Endodermal cell (in vitro differentiated cells): ENCODE measurements around the gene COG3. TPM values are rescaled to one million over a fixed set of nuclear protein-coding genes. Genes with fewer than 3 reads are reported as not detected.

Source experiments
- DNase-seq: peaks from one replicate; pipeline ENCODE4 v3.0.0-alpha.2; 2017
- H3K27ac ChIP-seq: 2 replicates; pipeline ENCODE4 v1.5.1; 2013; ENCODE audit warnings: mild to moderate bottlenecking, low read depth, low read length, moderate library complexity
- H3K27me3 ChIP-seq: 2 replicates; pipeline ENCODE4 v1.6.1; 2013; ENCODE audit warnings: mild to moderate bottlenecking, low read length, moderate library complexity; ENCODE audit not compliant: insufficient read depth, control insufficient read depth, poor library complexity, severe bottlenecking
- H3K36me3 ChIP-seq: 2 replicates; pipeline ENCODE4 v1.7.0; 2013; ENCODE audit warnings: mild to moderate bottlenecking, low read length, moderate library complexity; ENCODE audit not compliant: control insufficient read depth, insufficient read depth
- H3K4me1 ChIP-seq: one replicate; pipeline ENCODE4 v1.7.0; 2013; ENCODE audit warnings: low read length; ENCODE audit not compliant: control insufficient read depth, insufficient read depth
- H3K4me3 ChIP-seq: 2 replicates; pipeline ENCODE4 v1.5.1; 2013; ENCODE audit warnings: mild to moderate bottlenecking, low read length, moderate library complexity
- H3K9ac ChIP-seq: 2 replicates; pipeline ENCODE4 v1.6.1; 2013; ENCODE audit warnings: mild to moderate bottlenecking, low read length, moderate library complexity; ENCODE audit not compliant: poor library complexity, severe bottlenecking; ENCODE audit errors: extremely low read depth
- H3K9me3 ChIP-seq: 2 replicates; pipeline ENCODE4 v1.6.1; 2013; ENCODE audit warnings: mild to moderate bottlenecking, low read length, moderate library complexity; ENCODE audit not compliant: control insufficient read depth
- H3K27ac Mint-ChIP-seq: 2 replicates; pipeline ENCODE4 v1.8.0; 2020; ENCODE audit warnings: mixed read lengths
- H3K27me3 Mint-ChIP-seq: 2 replicates; pipeline ENCODE4 v1.8.0; 2021; ENCODE audit warnings: mild to moderate bottlenecking, mixed read lengths; ENCODE audit not compliant: insufficient read depth
- H3K36me3 Mint-ChIP-seq: 2 replicates; pipeline ENCODE4 v1.8.0; 2020; ENCODE audit warnings: low read depth, mixed read lengths
- H3K4me1 Mint-ChIP-seq: 2 replicates; pipeline ENCODE4 v1.8.0; 2020; ENCODE audit warnings: mixed read lengths
- H3K4me3 Mint-ChIP-seq: 2 replicates; pipeline ENCODE4 v1.8.0; 2020; ENCODE audit warnings: mild to moderate bottlenecking, moderate library complexity, mixed read lengths
- H3K9me3 Mint-ChIP-seq: 2 replicates; pipeline ENCODE4 v1.8.0; 2020; ENCODE audit warnings: mild to moderate bottlenecking, mixed read lengths
- WGBS, 2 experiments: methylation state at CpG; one replicate each; pipeline versions ENCODE4 v1.1.5 to v1.1.7; 2013; ENCODE audit warnings: missing lambda C conversion rate in 2 of 2, mixed read lengths in 1 of 2; ENCODE audit not compliant: insufficient coverage in 1 of 2, insufficient read length in 1 of 2; 5-methylcytosine and 5-hydroxymethylcytosine counted together
- total RNA-seq, 2 donors: library from RNA; stranded (reverse); fragmentation: NEBNext Ultra II Directional in 1 of 2; extraction: Animal tissue kit (Norgen Biotek cat#: 25700) in 1 of 2; gene quantifications; 2 replicates in 1 of 2; 3 replicates in 1 of 2; pipeline ENCODE4 v1.2.1, GENCODE V29; 2021
- TF ChIP-seq, protein P1 (sequence below): fragments of 200-600 bp; sonication (generic); conservative IDR thresholded peaks from 2 replicates; pipeline ENCODE4 v1.5.0; 2021; ENCODE audit warnings: antibody characterized with exemption, mild to moderate bottlenecking

The COG3 gene
- total RNA-seq, 2 donors from 2014 or later, result 21.8 to 23.8 TPM

DNA sequence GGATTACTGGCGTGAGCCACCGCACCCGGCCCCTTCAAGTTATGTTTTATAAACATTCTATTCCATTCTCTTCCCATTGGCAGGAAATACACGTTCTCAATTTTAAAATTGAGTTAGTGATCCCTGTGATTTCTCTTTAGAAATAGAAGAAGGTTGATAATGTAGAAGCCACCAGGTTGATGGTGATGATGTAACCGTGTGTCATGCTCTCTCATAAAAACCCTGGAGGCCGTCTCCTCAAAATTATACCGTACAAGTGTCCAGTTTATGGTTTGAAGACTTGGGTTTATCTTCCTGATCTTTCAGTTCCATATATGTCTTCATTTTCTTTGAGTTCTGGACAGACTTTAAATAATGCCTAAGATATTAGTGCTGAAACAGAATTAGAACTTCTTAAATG is 32.2 kb downstream of the COG3 start:
- Mint-ChIP-seq H3K27ac (no peak overlapping the region), H3K4me3 (no peak overlapping the region), H3K36me3 (peaks cover 64% of the 10 kb centered on the region), H3K9me3 (peaks cover 10% of the 10 kb centered on the region), H3K27me3 (no peaks in the 10 kb centered on the region), H3K4me1 (no peaks in the 10 kb centered on the region)
- TF ChIP-seq, protein P1, sequence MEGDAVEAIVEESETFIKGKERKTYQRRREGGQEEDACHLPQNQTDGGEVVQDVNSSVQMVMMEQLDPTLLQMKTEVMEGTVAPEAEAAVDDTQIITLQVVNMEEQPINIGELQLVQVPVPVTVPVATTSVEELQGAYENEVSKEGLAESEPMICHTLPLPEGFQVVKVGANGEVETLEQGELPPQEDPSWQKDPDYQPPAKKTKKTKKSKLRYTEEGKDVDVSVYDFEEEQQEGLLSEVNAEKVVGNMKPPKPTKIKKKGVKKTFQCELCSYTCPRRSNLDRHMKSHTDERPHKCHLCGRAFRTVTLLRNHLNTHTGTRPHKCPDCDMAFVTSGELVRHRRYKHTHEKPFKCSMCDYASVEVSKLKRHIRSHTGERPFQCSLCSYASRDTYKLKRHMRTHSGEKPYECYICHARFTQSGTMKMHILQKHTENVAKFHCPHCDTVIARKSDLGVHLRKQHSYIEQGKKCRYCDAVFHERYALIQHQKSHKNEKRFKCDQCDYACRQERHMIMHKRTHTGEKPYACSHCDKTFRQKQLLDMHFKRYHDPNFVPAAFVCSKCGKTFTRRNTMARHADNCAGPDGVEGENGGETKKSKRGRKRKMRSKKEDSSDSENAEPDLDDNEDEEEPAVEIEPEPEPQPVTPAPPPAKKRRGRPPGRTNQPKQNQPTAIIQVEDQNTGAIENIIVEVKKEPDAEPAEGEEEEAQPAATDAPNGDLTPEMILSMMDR, result no peak
- no peak overlapping the region for H3K9ac ChIP-seq
- no peak overlapping the region for H3K27ac ChIP-seq
- H3K36me3 ChIP-seq, result peaks cover 73% of the 10 kb centered on the region
- peaks cover 10% of the 10 kb centered on the region for H3K9me3 ChIP-seq
- no peak overlapping the region for H3K4me3 ChIP-seq
- H3K4me1 ChIP-seq, result no peaks in the 10 kb centered on the region
- no peaks in the 10 kb centered on the region for H3K27me3 ChIP-seq
- WGBS, 2 experiments, result 87 to 92% methylated on average over 5 to 7 of the region's 7 CpGs
- DNase-seq, result no peak

DNA sequence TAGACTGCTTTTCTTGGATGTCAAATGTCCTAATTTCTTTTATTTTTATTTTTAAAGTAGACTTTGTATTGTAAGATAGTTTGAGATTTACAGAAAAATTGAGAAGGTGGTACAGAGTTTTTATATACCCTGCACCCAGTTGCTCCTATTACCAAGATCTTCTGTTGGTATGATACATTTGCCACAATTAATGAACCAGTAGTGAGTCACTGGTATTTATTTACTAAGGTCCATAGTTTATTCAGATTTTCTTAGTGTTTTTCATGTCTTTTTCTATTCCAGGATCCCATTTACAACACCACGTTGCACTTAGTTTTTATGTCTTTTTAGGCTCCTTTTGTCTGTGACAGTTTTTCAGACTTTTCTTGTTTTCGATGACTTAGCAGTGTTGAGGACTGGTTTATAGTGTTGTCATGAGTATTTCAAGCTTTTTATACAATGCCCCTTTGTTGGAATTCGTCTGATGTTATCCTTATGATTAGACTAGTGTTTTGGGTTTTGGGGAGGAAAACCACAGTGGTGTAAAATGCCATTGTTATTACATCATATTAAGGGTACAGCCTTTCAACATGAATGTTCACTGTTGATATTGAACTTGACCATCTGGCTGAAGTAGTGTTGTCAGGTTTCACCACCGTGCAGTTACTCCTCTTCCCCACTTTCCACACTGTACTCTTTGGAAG is 35.9 kb downstream of the COG3 start:
- H3K27ac Mint-ChIP-seq, result no peak overlapping the region

DNA sequence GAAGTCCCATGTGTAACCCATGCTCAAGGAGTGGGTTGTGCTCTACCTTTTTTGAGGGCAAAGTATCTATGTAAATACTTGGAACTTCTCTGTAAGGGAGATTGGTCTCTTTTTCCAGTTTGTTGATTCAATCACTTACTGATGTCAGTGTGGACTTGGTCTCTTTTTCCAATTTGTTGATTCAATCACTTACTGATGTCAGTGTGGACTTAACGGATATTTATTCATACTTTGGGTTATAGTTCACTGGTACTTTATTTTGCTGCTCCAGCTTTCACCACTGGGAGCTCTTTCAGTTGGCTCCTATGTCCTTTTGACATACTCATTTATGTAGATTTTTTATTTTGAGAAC is 36.4 kb downstream of the COG3 start:
- Mint-ChIP-seq H3K36me3 (peaks cover 71% of the 10 kb centered on the region), H3K27ac (no peak overlapping the region)

More for the DNA sequence above, 35.9 kb downstream of the COG3 start:
- Mint-ChIP-seq H3K9me3 (peaks cover 10% of the 10 kb centered on the region), H3K4me3 (no peak overlapping the region), H3K36me3 (peaks cover 72% of the 10 kb centered on the region), H3K4me1 (no peaks in the 10 kb centered on the region), H3K27me3 (no peaks in the 10 kb centered on the region)
- Histone ChIP-seq H3K27me3 (no peaks in the 10 kb centered on the region), H3K4me1 (no peaks in the 10 kb centered on the region), H3K9ac (no peak overlapping the region), H3K9me3 (peaks cover 10% of the 10 kb centered on the region), H3K36me3 (peaks cover 73% of the 10 kb centered on the region), H3K4me3 (no peak overlapping the region), H3K27ac (no peak overlapping the region)
- 93 to 100% methylated on average over 2 to 4 of the region's 4 CpGs for WGBS, 2 experiments
- TF ChIP-seq, protein P1, result no peak
- DNase-seq, result no peak

More for the DNA sequence above, 36.4 kb downstream of the COG3 start:
- Mint-ChIP-seq H3K4me1 (no peaks in the 10 kb centered on the region), H3K4me3 (no peak overlapping the region), H3K9me3 (peaks cover 10% of the 10 kb centered on the region), H3K27me3 (no peaks in the 10 kb centered on the region)
- H3K4me1 ChIP-seq, result no peaks in the 10 kb centered on the region
- no peak for DNase-seq
- TF ChIP-seq, protein P1, result no peak
- H3K36me3 ChIP-seq, result peaks cover 73% of the 10 kb centered on the region
- H3K9ac ChIP-seq, result no peak overlapping the region
- no peak overlapping the region for H3K27ac ChIP-seq
- no peak overlapping the region for H3K4me3 ChIP-seq
- WGBS, 2 experiments, result 57% methylated on average over 1 of the region's 1 CpG; no CpG with 5 or more reads in 1 of the 2 experiments
- H3K27me3 ChIP-seq, result no peaks in the 10 kb centered on the region
- H3K9me3 ChIP-seq, result peaks cover 10% of the 10 kb centered on the region
